ENCODE results near the gene FIGN.

DNA sequence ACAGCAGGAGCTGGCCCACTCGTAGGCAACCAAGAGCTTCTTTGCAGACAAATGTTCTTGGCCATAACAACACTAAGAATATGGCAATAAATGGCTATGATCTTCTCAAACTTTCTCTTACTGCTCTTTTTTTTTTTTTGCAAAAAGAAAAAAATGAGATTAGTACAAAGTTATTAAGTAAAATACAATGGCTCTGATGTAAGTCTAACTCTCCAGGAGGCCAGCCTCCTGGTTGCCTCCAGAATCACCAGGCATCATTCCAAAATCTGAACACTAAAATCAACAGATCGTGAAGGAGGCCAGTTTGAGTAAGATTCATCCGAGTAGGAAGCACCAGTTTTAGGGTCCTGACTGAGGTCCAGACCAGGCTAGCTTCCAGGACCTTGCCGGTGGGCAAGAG is 20.8 kb upstream of the FIGN start:
- TF ChIP-seq POLR2A (IDR thresholded peaks at IDR 0.05; ENCODE audit: borderline replicate concordance, extremely low read depth, insufficient read depth, insufficient read length) (no peak), SP1 (IDR thresholded peaks at IDR 0.05; ENCODE audit: low read depth) (no peak), CTCF (IDR thresholded peaks at IDR 0.05 in 2 of 3, conservative IDR thresholded peaks at IDR 0.05 in 1 of 3; ENCODE audit: borderline replicate concordance in 1 of 3, insufficient read depth in 1 of 3, low read depth in 2 of 3, low read length in 2 of 3) (no peak), EGR1 (IDR thresholded peaks at IDR 0.05; ENCODE audit: low read depth) (no peak), EZH2phosphoT487 (IDR thresholded peaks at IDR 0.05; ENCODE audit: borderline replicate concordance) (no peak), RAD21 (IDR thresholded peaks at IDR 0.05; ENCODE audit: low read depth) (no peak), POLR2AphosphoS5 (IDR thresholded peaks at IDR 0.05; ENCODE audit: low read depth, low read length) (no peak), YY1 (IDR thresholded peaks at IDR 0.05; ENCODE audit: extremely low read depth, insufficient replicate concordance, low read depth, low read length) (no peak)
- TF ChIP-seq, protein P1, sequence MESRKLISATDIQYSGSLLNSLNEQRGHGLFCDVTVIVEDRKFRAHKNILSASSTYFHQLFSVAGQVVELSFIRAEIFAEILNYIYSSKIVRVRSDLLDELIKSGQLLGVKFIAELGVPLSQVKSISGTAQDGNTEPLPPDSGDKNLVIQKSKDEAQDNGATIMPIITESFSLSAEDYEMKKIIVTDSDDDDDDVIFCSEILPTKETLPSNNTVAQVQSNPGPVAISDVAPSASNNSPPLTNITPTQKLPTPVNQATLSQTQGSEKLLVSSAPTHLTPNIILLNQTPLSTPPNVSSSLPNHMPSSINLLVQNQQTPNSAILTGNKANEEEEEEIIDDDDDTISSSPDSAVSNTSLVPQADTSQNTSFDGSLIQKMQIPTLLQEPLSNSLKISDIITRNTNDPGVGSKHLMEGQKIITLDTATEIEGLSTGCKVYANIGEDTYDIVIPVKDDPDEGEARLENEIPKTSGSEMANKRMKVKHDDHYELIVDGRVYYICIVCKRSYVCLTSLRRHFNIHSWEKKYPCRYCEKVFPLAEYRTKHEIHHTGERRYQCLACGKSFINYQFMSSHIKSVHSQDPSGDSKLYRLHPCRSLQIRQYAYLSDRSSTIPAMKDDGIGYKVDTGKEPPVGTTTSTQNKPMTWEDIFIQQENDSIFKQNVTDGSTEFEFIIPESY (IDR thresholded peaks at IDR 0.05; ENCODE audit: extremely low read depth, insufficient replicate concordance, low read length) = no peak
- TF ChIP-seq, protein P2, sequence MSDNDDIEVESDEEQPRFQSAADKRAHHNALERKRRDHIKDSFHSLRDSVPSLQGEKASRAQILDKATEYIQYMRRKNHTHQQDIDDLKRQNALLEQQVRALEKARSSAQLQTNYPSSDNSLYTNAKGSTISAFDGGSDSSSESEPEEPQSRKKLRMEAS (IDR thresholded peaks at IDR 0.05) = no peak

Data from HCT116 (cell line).